ENCODE results near the gene ATP6V1A. TPM values are rescaled to one million over a fixed set of nuclear protein-coding genes. Genes with fewer than 3 reads are reported as not detected.

Gene ATP6V1A
- total and polyA plus RNA-seq, 2 of the 13 experiments (the other 11 are each of a cell fraction or from before 2014, with no cell fraction given) = 23.4 to 95.1 TPM

DNA sequence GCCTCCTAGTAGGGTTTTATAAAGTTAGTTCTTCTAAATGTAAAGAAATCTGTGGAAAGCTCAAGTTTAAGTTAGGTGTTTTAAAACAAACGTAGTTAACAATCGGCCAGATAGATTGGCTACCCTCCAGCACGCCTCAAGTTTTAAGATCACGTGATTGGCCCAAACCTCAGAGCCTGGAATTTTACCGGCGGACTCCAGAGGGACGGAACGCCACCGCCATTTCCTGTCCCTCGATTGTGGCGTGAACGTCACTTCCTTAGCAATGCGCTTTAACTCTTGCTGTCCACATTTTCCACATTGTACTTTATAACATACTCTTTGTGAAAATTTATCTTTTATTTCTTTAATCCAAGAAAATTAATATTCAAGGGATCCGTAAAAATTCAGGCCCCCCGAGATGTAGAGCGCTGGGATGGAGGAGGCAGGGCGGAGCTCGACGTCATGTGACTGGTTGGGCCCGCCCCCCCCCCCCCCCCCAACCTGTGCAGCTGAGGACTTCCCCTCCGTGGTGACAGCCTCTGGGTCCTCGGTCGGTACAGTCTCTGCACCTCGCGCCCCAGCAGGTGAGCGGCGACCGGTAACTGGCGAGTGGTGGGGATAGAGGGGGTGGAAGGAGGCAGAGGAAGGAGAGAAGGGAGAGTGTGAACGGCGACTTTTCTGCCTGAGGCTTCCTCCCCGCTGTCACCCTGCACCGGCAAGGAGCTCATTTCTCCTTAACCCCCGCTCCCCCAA, at the start of gene ATP6V1A (continued):
- TF ChIP-seq, protein P1, sequence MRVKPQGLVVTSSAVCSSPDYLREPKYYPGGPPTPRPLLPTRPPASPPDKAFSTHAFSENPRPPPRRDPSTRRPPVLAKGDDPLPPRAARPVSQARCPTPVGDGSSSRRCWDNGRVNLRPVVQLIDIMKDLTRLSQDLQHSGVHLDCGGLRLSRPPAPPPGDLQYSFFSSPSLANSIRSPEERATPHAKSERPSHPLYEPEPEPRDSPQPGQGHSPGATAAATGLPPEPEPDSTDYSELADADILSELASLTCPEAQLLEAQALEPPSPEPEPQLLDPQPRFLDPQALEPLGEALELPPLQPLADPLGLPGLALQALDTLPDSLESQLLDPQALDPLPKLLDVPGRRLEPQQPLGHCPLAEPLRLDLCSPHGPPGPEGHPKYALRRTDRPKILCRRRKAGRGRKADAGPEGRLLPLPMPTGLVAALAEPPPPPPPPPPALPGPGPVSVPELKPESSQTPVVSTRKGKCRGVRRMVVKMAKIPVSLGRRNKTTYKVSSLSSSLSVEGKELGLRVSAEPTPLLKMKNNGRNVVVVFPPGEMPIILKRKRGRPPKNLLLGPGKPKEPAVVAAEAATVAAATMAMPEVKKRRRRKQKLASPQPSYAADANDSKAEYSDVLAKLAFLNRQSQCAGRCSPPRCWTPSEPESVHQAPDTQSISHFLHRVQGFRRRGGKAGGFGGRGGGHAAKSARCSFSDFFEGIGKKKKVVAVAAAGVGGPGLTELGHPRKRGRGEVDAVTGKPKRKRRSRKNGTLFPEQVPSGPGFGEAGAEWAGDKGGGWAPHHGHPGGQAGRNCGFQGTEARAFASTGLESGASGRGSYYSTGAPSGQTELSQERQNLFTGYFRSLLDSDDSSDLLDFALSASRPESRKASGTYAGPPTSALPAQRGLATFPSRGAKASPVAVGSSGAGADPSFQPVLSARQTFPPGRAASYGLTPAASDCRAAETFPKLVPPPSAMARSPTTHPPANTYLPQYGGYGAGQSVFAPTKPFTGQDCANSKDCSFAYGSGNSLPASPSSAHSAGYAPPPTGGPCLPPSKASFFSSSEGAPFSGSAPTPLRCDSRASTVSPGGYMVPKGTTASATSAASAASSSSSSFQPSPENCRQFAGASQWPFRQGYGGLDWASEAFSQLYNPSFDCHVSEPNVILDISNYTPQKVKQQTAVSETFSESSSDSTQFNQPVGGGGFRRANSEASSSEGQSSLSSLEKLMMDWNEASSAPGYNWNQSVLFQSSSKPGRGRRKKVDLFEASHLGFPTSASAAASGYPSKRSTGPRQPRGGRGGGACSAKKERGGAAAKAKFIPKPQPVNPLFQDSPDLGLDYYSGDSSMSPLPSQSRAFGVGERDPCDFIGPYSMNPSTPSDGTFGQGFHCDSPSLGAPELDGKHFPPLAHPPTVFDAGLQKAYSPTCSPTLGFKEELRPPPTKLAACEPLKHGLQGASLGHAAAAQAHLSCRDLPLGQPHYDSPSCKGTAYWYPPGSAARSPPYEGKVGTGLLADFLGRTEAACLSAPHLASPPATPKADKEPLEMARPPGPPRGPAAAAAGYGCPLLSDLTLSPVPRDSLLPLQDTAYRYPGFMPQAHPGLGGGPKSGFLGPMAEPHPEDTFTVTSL (CRISPR knock-in tag; IDR thresholded peaks at IDR 0.05; ENCODE audit: borderline replicate concordance) = no peak
- TF ChIP-seq GATAD2A (CRISPR knock-in tag; IDR thresholded peaks at IDR 0.05) = peak; percentile 51; the same call in 1 of the 2 replicates
- peak; percentile 21; the same call in 1 of the 2 replicates for TF ChIP-seq ZNF772 (CRISPR knock-in tag; IDR thresholded peaks at IDR 0.05)
- TF ChIP-seq NCOR1 (IDR thresholded peaks at IDR 0.05; ENCODE audit: borderline replicate concordance, low read length) = peak; percentile 44; the same call in 1 of the 2 replicates
- no peak for TF ChIP-seq FOSL1 (CRISPR knock-in tag; IDR thresholded peaks at IDR 0.05; ENCODE audit: borderline replicate concordance)
- TF ChIP-seq HNRNPUL1 (IDR thresholded peaks at IDR 0.05; ENCODE audit: low read depth, low read length) = no peak
- TF ChIP-seq FOXK1 (CRISPR knock-in tag; IDR thresholded peaks at IDR 0.05; ENCODE audit: borderline replicate concordance, low read depth) = 0 out of 2 replicates have a peak, but pooled peaks have one; percentile 37
- TF ChIP-seq ZNF207 (IDR thresholded peaks at IDR 0.05; ENCODE audit: borderline replicate concordance) = no peak
- TF ChIP-seq ZKSCAN8 (CRISPR knock-in tag; IDR thresholded peaks at IDR 0.05; ENCODE audit: borderline replicate concordance) = 0 out of 2 replicates have a peak, but pooled peaks have one; percentile 13
- TF ChIP-seq ZNF407 (CRISPR knock-in tag; IDR thresholded peaks at IDR 0.05; ENCODE audit: not compliant biosample characterization) = no peak
- peak; percentile 23; the same call in 1 of the 2 replicates for TF ChIP-seq NFYC (CRISPR knock-in tag; IDR thresholded peaks at IDR 0.05)
- TF ChIP-seq ISL2 (CRISPR knock-in tag; IDR thresholded peaks at IDR 0.05) = peak; percentile 14; the same call in 1 of the 2 replicates
- no peak for TF ChIP-seq ZBTB20 (CRISPR knock-in tag; IDR thresholded peaks at IDR 0.05; ENCODE audit: borderline replicate concordance, low read depth)
- peak in 1 of 2 experiments; percentile 44; a peak in 2 of 4 replicates for TF ChIP-seq EP300 (IDR thresholded peaks at IDR 0.05; ENCODE audit: low read depth in 2 of 2, low read length in 2 of 2)
- TF ChIP-seq EP300 (CRISPR knock-in tag; IDR thresholded peaks at IDR 0.05; ENCODE audit: borderline replicate concordance) = no peak
